ENCODE data around the gene TMEM219.

- TF ChIP-seq CTCF (IDR thresholded peaks at IDR 0.05) (no peak), POLR2A (IDR thresholded peaks at IDR 0.05) (no peak)
Observed at GRCh38 chr16:29921034-29921385, 40.9 kb upstream of the TMEM219 start.
